GM21390 (cell line): ENCODE results near the gene CGB2.
"Not testable (repeated sequence)": the region's sequence is repeated elsewhere in the genome, so short reads cannot be mapped to it uniquely, and the experiment has no call there.

Source experiments
- ATAC-seq: cut with Tn5 transposase; IDR thresholded peaks from one replicate; pipeline ENCODE4 v1.9.1; 2021; ENCODE audit not compliant: unreplicated experiment

Gene CGB2

DNA sequence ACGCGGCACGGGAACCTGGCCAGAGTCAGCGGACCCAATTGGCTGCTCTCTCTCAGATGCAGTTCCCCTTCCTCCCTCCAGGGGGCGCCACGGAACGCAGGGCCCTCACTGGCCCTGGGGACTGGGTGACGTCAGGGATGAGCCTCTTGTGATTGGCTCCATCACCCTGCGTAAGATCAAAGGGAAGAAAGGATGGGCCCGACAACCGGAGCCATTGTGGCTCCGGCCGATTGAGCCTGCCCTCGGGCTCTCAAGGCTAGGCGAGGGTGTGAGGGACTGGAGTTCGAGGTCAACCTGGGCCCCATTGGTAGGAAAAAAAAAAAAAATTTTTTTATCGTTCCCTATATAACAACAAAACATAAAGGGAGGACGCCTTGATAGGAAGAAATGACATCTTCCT is 5.1 kb downstream of the CGB2 start, which contains the start of gene CGB1:
Gene CGB1, minus strand, starts transcription at position 81 of the 400 bp plus-strand sequence. CDS start 184 bp downstream, outside the sequence.
- not testable (repeated sequence) for ATAC-seq

DNA sequence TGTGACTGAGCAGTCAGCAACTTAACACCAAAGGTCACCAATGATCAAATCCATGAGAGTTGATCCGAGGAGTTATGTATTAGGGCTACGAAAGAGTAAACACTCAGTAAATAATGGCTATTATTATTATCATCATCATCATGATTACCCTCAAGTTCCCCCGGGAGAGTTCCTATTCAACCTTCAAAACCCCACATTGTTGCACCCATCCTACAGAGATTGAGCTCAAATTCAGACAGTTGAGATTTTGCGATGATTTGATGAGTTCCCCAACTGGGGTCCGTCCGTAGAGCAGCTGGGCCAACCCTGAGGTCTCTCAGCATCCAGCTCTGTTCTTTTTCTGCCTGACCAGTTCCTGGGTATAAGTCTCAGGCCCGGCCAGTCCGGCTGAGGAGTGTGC is 6.4 kb downstream of the CGB2 start:
- ATAC-seq = not testable (repeated sequence)

DNA sequence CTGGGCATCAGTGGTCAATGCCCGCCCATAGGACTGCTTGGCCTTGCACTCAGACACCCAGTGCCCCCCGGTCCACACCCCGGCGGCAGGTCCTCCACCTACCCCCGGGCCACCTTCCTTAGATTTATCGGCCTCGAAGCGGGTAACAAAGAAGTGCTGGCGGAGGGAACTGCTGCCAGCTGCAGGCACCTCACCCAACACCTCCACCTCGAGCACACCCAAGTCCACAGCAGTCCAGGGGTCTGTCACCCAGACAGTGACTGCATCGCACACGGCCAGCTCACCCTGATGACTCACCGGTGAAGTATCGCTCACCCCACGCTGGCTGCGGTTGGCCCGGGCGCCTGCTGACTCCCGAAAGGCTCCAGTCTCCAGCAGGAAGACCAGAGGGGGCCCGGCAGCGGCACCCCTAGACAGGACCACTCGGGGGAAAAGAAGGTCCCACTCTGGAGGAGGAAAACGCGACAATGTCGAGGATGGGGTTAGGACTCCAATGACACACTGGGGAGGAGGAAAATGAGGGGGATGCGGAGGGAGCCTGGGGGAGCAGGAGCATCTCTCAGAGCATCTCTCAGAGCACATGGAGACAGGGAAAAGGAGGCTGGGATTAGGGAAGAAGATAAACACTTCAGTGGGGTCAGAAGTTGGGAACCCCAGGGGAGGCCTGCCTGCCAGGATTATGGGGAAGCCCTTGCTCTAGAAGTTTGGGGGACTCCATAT is 7.0 kb downstream of the CGB2 start:
- ATAC-seq = not testable (repeated sequence)

DNA sequence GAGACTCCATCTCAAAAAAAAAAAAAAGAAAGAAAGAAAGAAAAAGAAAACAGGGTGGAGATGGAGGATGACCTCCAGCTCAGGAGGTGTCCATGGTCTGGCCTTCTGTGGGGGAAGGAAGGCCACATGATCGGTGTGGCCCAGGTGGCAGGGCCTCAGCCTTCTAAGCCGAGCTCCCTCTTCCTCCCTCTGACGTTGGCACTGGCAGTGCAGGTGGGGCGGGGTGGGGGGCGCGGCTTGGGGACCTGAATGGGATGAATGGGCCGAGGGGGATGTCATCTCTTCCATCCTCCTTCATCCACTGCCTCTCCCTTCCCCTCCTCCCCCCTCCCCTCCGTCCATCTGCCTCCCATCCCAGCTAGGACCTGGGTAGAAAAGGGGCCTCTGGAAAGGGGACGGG is 8.0 kb downstream of the CGB2 start:
- ATAC-seq = not testable (repeated sequence)

DNA sequence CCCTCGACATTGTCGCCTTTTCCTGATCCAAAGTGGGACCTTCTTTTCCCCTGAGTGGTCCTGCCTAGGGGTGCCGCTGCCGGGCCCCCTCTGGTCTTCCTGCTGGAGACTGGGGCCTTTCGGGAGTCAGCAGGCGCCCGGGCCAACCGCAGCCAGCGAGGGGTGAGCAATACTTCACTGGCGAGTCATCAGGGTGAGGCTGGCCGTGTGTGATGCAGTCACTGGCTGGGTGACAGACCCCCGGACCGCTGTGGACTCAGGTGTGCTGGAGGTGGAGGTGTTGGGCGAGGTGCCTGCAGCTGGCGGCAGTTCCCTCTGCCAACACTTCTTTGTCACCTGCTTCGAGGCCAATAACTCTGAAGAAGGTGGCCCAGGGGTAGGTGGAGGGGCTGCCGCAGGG is 10.5 kb downstream of the CGB2 start:
- ATAC-seq = no peak

DNA sequence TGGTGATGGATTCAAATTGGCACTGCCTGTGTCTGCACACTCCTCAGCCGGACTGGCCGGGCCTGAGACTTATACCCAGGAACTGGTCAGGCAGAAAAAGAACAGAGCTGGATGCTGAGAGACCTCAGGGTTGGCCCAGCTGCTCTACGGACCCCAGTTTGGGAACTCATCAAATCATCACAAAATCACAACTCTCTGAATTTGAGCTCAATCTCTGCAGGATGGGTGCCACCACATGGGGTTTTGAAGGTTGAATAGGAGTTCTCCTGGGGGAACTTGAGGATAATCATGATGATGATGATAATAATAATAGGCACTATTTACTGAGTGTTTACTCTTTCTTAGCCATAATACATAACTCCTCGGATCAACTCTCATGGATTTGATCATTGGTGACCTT is 11.0 kb downstream of the CGB2 start:
- not testable (repeated sequence) for ATAC-seq

DNA sequence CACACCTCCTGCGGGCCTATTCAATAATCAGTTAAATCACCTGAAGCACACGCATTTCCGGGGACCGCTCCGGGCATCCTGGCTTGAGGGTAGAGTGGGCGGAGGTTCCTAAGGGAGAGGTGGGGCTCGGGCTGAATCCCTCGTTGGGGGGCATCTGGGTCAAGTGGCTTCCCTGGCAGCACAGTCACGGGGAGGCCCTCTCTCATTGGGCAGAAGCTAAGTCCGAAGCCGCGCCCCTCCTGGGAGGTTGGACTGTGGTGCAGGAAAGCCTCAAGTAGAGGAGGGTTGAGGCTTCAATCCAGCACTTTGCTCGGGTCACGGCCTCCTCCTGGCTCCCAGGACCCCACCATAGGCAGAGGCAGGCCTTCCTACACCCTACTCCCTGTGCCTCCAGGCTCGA is 11.9 kb downstream of the CGB2 start, which contains the start of gene CGB5:
Gene CGB5, plus strand, starts transcription at position 301 of the 400 bp plus-strand sequence. CDS start 362 bp downstream, outside the sequence.
- ATAC-seq = not testable (repeated sequence)

DNA sequence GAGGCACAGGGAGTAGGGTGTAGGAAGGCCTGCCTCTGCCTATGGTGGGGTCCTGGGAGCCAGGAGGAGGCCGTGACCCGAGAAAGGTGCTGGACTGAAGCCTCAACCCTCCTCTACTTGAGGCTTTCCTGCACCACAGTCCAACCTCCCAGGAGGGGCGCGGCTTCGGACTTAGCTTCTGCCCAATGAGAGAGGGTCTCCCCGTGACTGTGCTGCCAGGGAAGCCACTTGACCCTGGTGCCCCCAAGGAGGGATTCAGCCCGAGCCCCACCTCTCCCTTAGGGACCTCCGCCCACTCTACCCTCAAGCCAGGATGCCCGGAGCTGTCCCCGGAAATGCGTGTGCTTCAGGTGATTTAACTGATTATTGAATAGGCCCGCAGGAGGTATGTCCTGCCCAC is 17.3 kb downstream of the CGB2 start, which contains the start of gene CGB8:
Gene CGB8, minus strand, starts transcription at position 101 of the 400 bp plus-strand sequence. CDS start 372 bp downstream, outside the sequence.
- not testable (repeated sequence) for ATAC-seq

DNA sequence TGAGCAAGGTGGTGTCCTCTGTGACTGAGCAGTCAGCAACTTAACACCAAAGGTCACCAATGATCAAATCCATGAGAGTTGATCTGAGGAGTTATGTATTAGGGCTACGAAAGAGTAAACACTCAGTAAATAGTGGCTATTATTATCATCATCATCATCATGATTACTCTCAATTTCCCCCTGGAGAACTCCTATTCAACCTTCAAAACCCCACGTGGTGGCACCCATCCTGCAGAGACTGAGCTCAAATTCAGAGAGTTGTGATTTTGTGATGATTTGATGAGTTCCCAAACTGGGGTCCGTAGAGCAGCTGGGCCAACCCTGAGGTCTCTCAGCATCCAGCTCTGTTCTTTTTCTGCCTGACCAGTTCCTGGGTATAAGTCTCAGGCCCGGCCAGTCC is 18.1 kb downstream of the CGB2 start:
- not testable (repeated sequence) for ATAC-seq

DNA sequence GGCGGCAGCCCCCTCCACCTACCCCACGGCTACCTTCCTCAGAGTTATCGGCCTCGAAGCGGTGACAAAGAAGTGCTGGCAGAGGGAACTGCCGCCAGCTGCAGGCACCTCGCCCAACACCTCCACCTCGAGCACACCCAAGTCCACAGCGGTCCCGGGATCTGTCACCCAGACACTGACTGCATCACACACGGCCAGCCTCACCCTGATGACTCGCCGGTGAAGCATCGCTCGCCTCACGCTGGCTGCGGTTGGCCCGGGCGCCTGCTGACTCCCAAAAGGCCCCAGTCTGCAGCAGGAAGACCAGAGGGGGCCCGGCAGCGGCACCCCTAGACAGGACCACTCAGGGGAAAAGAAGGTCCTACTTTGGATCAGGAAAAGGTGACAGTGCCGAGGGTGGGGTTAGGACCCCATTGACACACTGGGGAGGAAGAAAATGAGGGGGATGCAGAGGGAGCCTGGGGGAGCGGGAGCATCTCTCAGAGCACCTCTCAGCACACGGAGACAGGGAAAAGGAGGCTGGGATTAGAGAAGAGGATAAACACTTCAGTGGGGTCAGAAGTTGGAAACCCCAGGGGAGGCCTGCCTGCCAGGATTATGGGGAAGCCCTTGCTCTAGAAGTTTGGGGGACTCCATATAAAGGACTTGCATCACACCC is 18.8 kb downstream of the CGB2 start:
- not testable (repeated sequence) for ATAC-seq

DNA sequence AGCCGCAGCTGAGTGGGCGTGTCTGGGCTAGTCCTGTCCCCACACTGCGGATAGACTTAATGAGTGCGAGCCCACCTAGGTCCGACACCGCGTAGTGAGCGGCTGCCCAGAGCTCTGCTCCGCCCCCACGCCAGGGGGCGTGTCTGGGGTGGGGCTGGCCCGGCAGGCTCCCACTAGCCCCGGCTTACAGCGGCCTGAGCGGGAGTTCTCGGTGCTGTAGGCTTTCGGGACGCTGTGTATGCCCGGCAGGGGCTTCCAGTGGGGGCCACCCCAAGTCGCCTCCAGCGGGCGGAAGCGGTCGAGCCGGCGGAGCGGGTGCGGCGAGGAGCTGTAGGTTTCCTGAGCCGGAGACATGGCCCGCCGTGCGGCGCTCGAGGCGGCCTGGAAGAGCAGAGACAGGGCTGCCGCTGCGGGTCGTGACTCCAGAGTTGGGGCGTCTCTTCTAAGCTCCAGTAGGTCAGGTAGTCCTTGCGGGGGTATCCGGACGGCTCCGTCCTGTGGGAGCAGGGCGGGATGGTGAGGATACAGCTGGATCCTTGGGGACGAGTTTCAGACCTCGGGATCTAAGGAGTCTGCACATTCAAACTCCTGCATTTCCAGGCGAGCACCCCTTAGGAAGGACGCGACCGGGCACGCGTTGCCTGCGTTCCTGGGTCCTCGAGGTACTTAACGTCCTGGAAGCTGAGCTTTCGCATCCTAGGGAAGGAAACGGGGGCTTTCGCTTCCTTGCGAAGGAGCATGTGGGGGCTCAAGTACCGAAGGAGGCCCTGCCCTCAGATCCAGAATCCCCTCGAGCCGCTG is 24.6 kb downstream of the CGB2 start:
- no peak for ATAC-seq

DNA sequence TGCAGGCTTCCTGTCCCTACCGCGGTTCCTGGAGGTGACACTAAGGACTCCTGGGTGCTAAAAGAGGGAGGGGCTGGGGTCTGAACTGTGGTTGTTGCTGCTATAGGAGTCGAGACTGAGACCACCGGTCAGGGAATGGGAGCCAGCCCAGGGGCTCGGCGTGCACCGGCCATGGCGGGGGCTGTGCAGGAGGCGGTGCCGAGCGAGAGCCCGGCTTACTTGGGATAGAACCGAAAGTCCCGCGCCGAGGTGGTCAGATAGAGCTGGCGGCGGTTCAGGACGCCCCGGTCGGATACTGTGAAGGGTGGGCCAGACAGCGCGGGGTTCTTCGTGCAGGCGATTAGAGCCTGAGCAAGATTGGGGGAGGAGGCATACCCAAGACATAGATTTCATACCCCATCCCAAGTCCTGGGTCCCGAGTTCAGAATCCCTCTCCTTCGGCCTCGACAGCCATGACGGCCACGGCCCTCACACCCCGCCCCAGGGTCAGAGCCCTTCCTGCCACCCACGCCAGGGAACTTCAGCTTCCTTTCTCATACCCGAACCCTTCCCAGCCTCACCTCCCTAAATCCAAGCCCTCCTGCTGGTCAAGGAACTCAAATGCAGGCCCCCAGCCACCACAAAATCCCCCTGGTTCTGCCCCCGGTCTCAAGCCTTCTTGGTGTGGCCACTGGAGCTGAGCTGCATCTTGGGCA is 25.4 kb downstream of the CGB2 start:
- ATAC-seq = not testable (repeated sequence)

DNA sequence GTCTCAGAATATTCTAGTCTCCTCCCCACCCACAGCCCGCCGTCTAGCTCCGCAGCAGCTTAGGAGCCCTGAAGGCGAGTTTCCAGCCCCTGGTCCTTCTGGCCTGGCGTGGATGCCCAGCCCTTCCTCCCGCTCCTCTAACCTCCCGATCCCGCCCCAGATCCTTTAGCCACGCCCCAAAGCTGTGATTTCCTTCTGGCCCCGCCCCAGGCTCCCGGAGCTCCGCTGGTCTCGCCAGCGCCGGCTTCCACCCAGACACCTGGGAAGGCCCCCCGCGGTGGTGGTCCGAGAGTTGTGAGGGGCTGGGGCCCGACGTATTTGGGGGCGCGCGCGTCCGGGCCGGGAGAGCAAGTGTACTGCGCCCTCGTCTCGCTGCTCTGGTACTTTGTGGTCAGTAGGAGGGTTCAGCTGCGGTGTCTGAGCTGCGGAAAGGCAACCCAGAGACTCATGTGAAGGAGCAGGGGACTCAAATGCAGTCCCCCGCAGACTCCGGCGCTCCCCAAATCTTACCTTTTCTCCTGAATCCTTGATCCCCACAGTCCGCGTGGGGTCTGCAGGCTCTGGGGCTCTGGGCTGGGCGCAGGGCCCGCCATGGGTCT is 26.0 kb downstream of the CGB2 start, which contains the start of gene CGB7:
Gene CGB7, minus strand, starts transcription at position 114 of the 599 bp plus-strand sequence. CDS start 2,374 bp downstream, outside the sequence.
- ATAC-seq = no peak

DNA sequence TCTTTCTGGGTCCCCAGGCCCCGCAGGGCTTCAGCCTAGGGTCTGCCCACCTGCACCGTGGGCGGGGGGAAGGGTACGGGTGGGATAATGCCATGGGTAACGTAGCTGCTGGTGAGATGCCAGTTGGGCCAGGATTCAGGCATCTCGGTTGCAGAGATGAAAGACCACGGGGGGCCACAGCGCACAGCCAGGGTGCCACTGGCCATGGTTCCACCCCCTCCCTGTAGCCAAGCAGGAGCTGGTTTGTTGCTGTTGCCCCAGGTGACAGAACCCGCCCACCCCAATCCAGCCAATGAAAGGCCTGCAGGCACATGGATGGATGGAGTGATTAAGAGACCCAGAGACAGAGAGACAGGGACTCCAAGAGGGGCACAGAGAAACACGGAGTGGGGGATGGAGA is 26.9 kb downstream of the CGB2 start:
- ATAC-seq = no peak

DNA sequence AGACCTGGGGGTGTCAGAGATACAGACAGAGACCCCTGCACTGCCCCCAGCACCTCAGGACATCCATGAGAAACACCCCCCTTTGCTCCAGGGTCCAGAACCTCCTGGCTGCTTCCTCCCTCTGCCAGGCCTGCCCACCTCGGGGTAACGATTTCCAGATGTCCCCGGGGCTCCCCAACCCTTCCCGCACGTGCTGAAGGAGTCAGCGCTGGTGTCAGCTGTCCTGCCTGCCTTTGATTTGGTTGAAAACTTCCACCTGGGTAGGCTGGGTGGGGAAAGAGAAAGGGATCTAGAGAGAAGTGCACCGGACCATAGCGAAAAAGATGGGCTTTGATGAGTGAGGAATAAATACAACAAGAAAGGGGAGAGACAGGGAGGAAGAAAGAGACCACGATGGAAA is 27.4 kb downstream of the CGB2 start:
- ATAC-seq = no peak

DNA sequence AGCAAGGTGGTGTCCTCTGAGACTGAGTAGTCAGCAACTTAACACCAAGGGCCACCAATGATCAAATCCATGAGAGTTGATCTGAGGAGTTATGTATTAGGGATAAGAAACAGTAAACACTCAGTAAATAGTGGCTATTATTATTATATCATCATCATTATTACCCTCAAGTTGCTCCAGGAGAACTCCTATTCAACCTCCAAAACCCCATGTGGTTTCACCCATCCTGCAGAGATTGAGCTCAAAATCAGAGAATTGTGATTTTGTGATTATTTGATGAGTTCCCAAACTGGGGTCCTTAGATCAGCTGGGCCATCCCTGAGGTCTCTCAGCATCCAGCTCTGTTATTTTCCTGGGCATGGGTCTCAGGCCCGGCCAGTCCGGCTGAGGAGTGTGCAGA is 29.3 kb downstream of the CGB2 start:
- no peak for ATAC-seq

DNA sequence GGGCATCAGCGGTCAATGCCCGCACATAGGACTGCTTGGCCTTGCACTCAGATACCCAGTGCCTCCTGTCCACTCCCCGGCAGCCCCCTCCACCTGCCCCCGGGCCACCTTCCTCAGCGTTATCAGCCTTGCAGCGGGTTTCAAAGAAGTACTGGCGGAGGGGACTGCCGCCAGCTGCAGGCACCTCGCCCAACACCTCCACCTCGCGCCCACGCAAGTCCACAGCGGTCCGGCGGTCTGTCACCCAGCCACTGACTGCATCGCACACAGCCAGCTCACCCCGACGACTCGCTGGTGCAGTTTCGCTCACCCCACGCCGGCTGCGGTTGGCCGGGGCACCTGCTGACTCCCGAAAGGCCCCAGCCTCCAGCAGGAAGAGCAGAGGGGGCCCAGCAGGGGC is 29.8 kb downstream of the CGB2 start:
- ATAC-seq = no peak

DNA sequence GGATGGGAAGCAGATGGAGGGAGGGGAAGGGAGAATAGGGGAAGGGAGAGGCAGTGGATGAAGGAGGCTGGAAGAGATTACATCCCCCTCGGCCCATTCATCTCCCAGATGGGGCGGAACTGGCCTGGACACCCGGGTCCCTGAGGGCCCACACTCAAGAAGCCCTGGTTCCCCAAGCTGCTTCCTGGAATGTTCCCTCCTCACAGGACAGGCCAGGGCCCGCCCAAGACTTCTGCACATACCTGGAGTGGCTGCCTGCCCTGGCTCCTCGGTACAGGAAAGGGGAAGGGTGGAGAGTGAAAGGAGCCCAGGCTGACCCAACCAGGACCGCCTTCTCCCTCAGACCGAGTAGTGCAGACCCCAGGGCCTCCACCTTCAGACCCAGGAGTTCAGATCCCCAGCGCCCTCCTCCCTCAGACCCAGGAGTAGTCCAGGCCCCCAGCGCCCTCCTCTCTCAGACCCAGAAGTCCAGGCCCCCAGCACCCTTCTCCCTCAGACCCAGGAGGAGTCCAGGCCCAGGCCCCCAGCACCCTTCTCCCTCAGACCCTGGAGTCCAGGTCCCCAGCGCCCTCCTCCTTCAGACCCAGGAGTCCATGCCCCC is 32.4 kb downstream of the CGB2 start:
- ATAC-seq = no peak

DNA sequence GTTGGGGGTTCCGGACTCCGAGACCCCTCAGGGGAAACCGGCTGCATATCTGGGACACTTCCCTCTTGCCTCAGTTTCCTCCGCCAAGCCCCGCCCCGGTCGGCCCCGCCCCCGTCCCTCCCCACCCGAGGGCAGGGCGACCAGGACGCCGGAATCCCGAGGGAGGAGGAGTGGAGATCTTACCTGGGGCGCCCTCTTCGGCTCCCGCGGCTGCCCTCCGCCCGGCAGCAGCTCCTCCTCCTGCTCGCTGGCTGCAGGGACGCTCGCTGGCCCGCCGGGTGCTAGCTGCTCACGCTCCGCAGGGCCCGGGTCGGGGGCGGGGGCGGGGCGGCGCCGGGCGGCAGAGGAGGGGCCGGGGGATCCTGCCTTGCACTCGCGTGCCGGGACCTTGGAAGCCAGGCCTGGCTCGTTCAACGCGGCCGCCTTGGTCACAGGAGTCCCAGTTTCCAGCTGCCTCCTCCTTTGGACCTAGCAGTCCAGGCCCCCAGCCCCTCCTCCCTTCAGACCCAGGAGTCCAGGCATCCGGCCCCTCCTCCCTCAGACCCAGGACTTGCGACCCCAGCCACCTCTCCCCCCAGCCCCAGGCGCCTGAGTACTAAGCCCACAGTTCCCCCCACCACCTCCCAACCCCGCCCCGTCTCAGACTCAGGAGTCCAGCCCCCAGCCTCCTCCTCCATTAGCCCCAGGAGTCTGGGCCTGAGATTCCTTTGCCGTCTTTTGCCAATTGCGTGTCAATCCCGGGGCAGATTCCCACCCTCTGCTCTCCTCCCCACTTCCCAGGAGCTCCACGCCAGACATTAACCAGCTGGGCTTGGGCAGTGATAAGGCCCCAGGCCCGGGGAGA is 33.3 kb downstream of the CGB2 start, which contains the start of gene NTF4:
Gene NTF4, minus strand, starts transcription at position 51 of the 844 bp plus-strand sequence. CDS start 2,821 bp downstream, outside the sequence.
- ATAC-seq = no peak
